GM19351 (cell line): ENCODE data around the gene PAH.
"Not testable (repeated sequence)": the region's sequence is repeated elsewhere in the genome, so short reads cannot be mapped to it uniquely, and the experiment has no call there.

Experiments
- ATAC-seq: cut with Tn5 transposase; IDR thresholded peaks from one replicate; pipeline ENCODE4 v1.9.1; 2021; ENCODE audit warnings: mild to moderate bottlenecking, moderate library complexity; ENCODE audit not compliant: unreplicated experiment

Gene PAH

GRCh38 chr12:102833687-102834441 is 83.2 kb downstream of the PAH start:
- no peak for ATAC-seq

DNA sequence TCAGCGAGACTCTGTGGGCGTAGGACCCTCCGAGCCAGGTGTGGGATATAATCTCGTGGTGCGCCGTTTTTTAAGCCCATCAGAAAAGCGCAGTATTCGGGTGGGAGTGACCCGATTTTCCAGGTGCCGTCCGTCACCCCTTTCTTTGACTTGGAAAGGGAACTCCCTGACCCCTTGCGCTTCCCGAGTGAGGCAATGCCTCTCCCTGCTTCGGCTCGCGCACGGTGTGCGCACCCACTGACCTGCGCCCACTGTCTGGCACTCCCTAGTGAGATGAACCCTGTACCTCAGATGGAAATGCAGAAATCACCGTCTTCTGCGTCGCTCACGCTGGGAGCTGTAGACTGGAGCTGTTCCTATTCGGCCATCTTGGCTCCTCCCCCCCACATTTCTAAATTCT is 84.2 kb downstream of the PAH start:
- not testable (repeated sequence) for ATAC-seq

DNA sequence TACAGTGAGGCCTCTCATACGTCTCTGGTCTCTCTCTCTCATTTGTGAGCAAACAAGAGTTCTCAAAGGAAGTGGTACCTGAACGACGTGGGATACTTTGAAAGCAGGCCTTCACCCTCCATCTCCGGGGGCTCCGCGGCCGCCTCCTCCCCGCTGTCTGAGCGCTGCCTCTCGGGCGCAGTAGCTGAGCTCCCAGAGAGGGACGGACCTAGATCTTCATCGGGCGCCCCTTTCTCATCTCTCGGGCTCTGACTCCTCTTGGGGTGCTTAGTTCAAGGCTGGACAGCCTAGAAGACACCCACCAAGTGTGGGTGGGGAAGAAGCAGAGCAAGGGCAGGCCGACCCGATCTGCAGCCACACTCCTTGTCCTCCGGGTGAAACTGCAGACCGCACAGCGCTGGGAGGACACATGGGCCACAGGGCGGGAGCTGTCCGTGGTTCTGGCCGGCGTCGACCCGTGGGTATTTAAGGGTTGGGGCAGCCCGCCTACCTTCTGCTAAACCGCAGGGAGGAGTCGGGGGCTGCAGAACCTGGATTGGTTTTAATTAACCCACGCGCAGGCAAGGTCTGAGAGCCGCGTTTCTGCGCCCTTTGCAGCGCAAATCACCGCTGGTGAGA is 92.7 kb downstream of the PAH start:
- no peak for ATAC-seq

GRCh38 chr12:102821149-102821548 is 95.9 kb downstream of the PAH start:
- no peak for ATAC-seq

- no peak for ATAC-seq
Measured at GRCh38 chr12:102816816-102817434, 100.1 kb downstream of the PAH start.

DNA sequence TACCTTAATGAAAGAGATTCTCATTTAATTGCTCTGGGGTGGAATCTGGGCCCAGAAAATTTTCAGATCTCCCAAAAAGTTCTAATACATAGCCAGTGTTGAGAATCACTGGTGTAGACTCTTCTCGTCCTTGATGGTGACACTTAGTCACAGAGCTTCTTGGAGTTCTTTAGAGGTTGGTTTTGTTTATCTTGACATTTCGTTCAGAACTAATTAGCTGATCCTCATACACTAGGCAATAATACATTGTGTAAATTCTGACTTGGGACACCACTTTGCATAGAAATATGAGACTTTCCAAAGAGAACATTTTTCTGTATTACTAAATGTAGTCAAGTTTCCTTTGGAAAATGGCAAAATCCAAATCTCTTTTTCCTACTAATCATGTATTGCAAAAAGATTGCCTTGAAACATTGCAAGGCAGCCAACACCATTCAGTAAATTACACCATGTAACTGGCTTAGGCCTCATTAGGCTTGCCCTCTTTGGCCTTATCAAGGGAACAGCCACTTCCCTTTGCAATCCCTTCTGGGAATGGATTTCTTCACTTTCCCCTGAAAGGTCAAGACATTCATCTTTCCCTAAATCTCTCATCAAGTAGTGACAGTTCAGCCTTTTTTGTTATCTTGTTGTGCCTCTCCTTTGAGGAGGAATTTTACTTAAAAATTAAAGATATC is 102.2 kb downstream of the PAH start:
- ATAC-seq, result no peak

- no peak for ATAC-seq
Measured at GRCh38 chr12:102812344-102812743, 104.7 kb downstream of the PAH start.

- ATAC-seq, result no peak
Measured at GRCh38 chr12:102811110-102811737, 105.8 kb downstream of the PAH start.

DNA sequence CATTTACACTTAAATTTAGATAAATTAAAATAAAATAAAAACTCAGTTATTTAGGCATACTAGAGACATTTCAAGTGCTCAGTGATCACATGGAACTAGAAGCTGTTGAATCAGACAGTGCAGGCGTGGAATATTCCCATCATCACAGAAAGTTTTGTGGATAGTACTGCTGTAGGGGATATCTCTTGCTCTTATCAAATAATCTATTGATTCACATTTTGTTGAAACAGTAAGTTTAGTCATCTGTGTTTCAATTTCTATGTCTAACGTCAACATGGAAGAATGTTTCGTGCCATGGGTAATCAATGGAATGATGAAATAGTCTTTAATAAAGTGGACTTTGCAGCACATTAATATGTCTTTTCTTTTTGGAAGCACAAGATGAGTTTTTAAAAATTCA is 108.6 kb downstream of the PAH start:
- no peak for ATAC-seq

DNA sequence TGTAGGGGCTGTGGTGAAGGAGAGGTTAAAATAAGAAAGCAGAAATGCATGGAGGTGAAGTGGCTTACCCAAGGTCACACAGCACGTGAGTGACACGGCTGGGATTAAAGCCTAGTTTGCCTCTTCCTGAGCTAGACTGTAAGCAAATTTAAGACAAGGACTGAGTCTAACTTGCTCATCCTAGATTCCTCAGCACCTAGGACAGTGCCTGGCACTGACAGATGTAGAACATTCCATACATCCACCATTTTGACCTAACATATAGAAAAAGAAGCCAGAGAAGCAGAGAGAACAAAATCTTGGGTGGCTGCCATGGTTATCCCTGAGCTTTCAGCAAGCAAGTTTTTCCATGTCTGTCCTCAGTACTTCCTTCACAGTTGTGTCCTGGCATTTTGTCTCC is 110.5 kb downstream of the PAH start:
- ATAC-seq, result no peak

- ATAC-seq, result no peak
Measured at GRCh38 chr12:102806110-102806509, 110.9 kb downstream of the PAH start.

GRCh38 chr12:102800565-102800964 is 116.5 kb downstream of the PAH start:
- no peak for ATAC-seq

- ATAC-seq, result no peak
Measured at GRCh38 chr12:102799229-102799628, 117.8 kb downstream of the PAH start.

DNA sequence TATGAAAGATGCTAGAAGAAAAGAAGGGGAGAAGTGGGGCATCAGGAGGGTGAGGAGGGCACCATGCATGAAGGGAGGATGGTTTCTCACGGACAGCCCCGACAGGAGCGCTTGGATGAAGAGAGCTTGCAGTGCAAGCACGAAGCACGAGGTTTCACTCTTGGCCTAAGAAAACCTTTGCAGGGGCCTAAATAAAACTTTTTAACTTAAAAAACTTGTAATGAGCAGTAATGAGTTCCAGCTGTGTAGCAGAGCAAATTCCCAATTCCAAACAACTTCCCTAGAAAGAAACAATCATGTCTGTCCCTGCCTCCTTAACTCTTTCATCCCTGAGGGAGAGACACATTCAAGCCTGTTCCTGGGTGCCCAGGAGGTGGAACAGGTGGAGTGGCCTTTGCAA is 119.5 kb downstream of the PAH start:
- no peak for ATAC-seq

DNA sequence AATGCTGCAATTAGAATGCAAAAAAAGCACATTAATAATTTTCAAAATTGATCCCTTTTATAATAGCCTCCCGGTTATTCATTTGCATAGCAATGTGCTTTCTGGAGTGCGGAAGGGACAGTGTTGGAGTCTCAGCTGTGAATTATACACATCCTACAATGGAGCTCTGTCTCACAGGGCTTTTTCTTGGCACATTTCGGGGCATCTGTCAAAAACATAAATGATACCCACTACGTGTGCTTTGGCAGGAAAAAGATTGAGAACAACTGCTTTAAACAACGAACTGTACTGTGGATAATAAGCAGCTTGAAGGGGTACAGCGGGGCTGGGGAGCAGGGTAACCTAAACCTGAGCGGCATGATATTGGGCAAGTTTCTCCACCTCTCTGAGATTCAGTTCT is 123.1 kb downstream of the PAH start:
- ATAC-seq, result no peak
